IMR-90 (cell line): ENCODE measurements around the gene OSTF1.

ENCODE experiments used
- RAD21 ChIP-seq: IDR thresholded peaks from 2 replicates; pipeline ENCODE4 v1.6.1; 2012; ENCODE audit warnings: low read length, improper control_type of control experiment
- TF ChIP-seq, protein P1 (sequence below): conservative IDR thresholded peaks from 2 replicates; pipeline ENCODE4 v1.5.1; 2012; ENCODE audit warnings: mild to moderate bottlenecking, low read depth, low read length, improper control_type of control experiment
- TF ChIP-seq, protein P2 (sequence below): fragments of 150-350 bp; IDR thresholded peaks from 2 replicates; pipeline ENCODE4 v1.6.1; 2017; ENCODE audit warnings: mild to moderate bottlenecking, antibody characterized with exemption, low read length, low read depth

DNA sequence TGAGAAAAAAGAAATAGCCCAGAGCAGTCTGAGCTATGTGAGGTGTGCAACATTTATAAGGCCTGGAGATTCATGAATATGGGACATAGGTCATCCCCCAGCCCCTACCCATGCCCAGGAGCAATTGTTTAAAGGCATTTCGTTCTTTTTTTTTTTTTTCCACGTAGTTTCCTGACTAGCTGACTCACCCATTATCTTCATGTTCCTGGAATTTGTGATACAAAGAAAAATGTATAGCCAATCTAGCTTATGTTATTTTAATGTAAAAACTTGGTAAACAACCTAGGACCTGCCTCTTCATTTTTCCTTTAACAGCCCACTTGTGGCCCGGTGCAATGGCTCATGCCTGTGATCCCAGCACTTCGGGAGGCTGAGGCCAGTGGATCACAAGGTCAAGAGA, 81.3 kb downstream of the OSTF1 start:
- TF ChIP-seq, protein P1, sequence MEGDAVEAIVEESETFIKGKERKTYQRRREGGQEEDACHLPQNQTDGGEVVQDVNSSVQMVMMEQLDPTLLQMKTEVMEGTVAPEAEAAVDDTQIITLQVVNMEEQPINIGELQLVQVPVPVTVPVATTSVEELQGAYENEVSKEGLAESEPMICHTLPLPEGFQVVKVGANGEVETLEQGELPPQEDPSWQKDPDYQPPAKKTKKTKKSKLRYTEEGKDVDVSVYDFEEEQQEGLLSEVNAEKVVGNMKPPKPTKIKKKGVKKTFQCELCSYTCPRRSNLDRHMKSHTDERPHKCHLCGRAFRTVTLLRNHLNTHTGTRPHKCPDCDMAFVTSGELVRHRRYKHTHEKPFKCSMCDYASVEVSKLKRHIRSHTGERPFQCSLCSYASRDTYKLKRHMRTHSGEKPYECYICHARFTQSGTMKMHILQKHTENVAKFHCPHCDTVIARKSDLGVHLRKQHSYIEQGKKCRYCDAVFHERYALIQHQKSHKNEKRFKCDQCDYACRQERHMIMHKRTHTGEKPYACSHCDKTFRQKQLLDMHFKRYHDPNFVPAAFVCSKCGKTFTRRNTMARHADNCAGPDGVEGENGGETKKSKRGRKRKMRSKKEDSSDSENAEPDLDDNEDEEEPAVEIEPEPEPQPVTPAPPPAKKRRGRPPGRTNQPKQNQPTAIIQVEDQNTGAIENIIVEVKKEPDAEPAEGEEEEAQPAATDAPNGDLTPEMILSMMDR, result no peak
- TF ChIP-seq, protein P2, sequence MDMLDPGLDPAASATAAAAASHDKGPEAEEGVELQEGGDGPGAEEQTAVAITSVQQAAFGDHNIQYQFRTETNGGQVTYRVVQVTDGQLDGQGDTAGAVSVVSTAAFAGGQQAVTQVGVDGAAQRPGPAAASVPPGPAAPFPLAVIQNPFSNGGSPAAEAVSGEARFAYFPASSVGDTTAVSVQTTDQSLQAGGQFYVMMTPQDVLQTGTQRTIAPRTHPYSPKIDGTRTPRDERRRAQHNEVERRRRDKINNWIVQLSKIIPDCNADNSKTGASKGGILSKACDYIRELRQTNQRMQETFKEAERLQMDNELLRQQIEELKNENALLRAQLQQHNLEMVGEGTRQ, result no peak
- no peak for TF ChIP-seq RAD21
